HepG2 (cell line): Measurements from ENCODE around the gene MADD. TPM values are rescaled to one million over a fixed set of nuclear protein-coding genes. Genes with fewer than 3 reads are reported as not detected.
A peak's percentile ranks its signal among the peaks of the same experiment; 100 is the strongest.

ENCODE experiments used
- ATAC-seq: fragments of 200-7000 bp; cut with Tn5 transposase; 3 replicates; pipeline ENCODE4 v1.9.1; 2020; ENCODE audit warnings: mild to moderate bottlenecking, moderate library complexity
- BruUV-seq: library from RNA; stranded (reverse); fragments of 400-500 nt; replicated peaks from 2 replicates; lab custom pipeline; 2021; lab: Mats Ljungman, UMichigan
- CTCF ChIA-PET: fragments of 300-600 bp; formaldehyde crosslinking; extraction: SDS; loops from one replicate; lab custom pipeline; 2021; ENCODE audit warnings: low total read pairs, inconsistent platforms, low intra/inter-chr PET ratio; lab: Yijun Ruan, JAX
- POLR2A ChIA-PET: fragments of 350-600 bp; sonication (Branson Sonifier 250); formaldehyde crosslinking; loops from one replicate; lab custom pipeline; 2020; ENCODE audit warnings: antibody characterized with exemption, inconsistent platforms; lab: Yijun Ruan, JAX
- DNase-seq: peaks from one replicate; pipeline ENCODE4 v3.0.0-alpha.2; 2015; ENCODE audit warnings: low spot score
- FAIRE-seq: peaks from 3 replicates; lab custom pipeline; 2011; peaks lifted over from hg19 to GRCh38; lab: Jason Lieb, UNC
- H2AFZ ChIP-seq: one replicate; pipeline ENCODE4 v1.6.1; 2011; ENCODE audit warnings: low read length, inconsistent platforms
- H3K27ac ChIP-seq: fragments of 300-600 bp; 3 replicates; pipeline ENCODE4 v1.8.0; 2011; ENCODE audit warnings: mixed run types, mild to moderate bottlenecking, mixed read lengths, low read length, inconsistent platforms; ENCODE audit not compliant: insufficient read depth; ENCODE audit errors: extremely low read length
- H3K27me3 ChIP-seq, 2 experiments: fragments of 200-600 bp in 1 of 2; 2 replicates in 1 of 2; 3 replicates in 1 of 2; pipeline versions ENCODE4 v1.6.0 to v1.8.0; 2011; ENCODE audit warnings: low read length in 2 of 2, mild to moderate bottlenecking in 2 of 2, moderate library complexity in 2 of 2, inconsistent platforms in 1 of 2; ENCODE audit not compliant: insufficient read depth in 2 of 2, control insufficient read depth in 1 of 2
- H3K36me3 ChIP-seq, 2 experiments: fragments of 200-600 bp in 1 of 2; replicated peaks in 1 of 2; 2 replicates in 1 of 2; 3 replicates in 1 of 2; pipeline versions ENCODE4 v1.5.1 to v1.8.0; 2011; ENCODE audit warnings: low read length in 2 of 2, inconsistent platforms in 1 of 2; ENCODE audit not compliant: insufficient read depth in 2 of 2, control insufficient read depth in 1 of 2
- H3K4me1 ChIP-seq: 2 replicates; pipeline ENCODE4 v1.5.1; 2012; ENCODE audit warnings: low read length, inconsistent platforms; ENCODE audit not compliant: insufficient read depth
- H3K4me2 ChIP-seq: 2 replicates; pipeline ENCODE4 v1.6.0; 2011; ENCODE audit warnings: low read depth, low read length, inconsistent platforms
- H3K4me3 ChIP-seq, 3 experiments: fragments of 200-600 bp in 1 of 3; sonication (generic), shearing (Covaris generic) in 1 of 3; replicated peaks in 1 of 3; 2 replicates each; pipeline ENCODE4 v1.5.1; 2011 to 2016; ENCODE audit warnings: low read length in 3 of 3, inconsistent platforms in 2 of 3, low read depth in 2 of 3, mild to moderate bottlenecking in 2 of 3, control low read depth in 1 of 3, mixed read lengths in 1 of 3; ENCODE audit not compliant: insufficient read depth in 1 of 3
- H3K79me2 ChIP-seq: one replicate; pipeline ENCODE4 v1.6.1; 2011; ENCODE audit warnings: low read length, inconsistent platforms; ENCODE audit not compliant: insufficient read depth
- H3K9ac ChIP-seq: 2 replicates; pipeline ENCODE4 v1.6.0; 2011; ENCODE audit warnings: mild to moderate bottlenecking, low read depth, low read length, inconsistent platforms; ENCODE audit not compliant: insufficient read depth
- H3K9me3 ChIP-seq: 2 replicates; pipeline ENCODE4 v1.5.1; 2012; ENCODE audit warnings: mild to moderate bottlenecking, low read length
- H4K20me1 ChIP-seq: 2 replicates; pipeline ENCODE4 v1.6.0; 2011; ENCODE audit warnings: inconsistent platforms, mild to moderate bottlenecking, low read length, moderate library complexity; ENCODE audit not compliant: insufficient read depth
- AGO2 ChIP-seq: fragments of 200-400 bp; formaldehyde crosslinking; optimal IDR thresholded peaks from 2 replicates; pipeline ENCODE3; 2017; ENCODE audit warnings: mild to moderate bottlenecking, low read depth, low read length, moderate library complexity
- AKAP8 ChIP-seq: sonication (generic); formaldehyde crosslinking; IDR thresholded peaks from 2 replicates; pipeline ENCODE4 v1.5.1; 2020; ENCODE audit warnings: mild to moderate bottlenecking, missing genetic modification reagents
- CENPT ChIP-seq: sonication (generic); formaldehyde crosslinking; IDR thresholded peaks from 2 replicates; pipeline ENCODE4 v1.8.0; 2022; ENCODE audit warnings: low read depth, mild to moderate bottlenecking, moderate library complexity, missing genetic modification reagents
- MLLT10 ChIP-seq: sonication (generic); formaldehyde crosslinking; IDR thresholded peaks from 2 replicates; pipeline ENCODE4 v1.4.0; 2020; ENCODE audit warnings: missing genetic modification reagents
- MNT ChIP-seq: fragments of 450-650 bp; IDR thresholded peaks from 2 replicates; pipeline ENCODE4 v1.6.1; 2016
- NR3C1 ChIP-seq: sonication (generic); formaldehyde crosslinking; IDR thresholded peaks from 2 replicates; pipeline ENCODE4 v1.4.0; 2020; ENCODE audit warnings: missing genetic modification reagents
- PAF1 ChIP-seq: IDR thresholded peaks from 2 replicates; pipeline ENCODE4 v1.6.1; 2016; ENCODE audit warnings: missing genetic modification reagents, missing compliant biosample characterization
- POLR2A ChIP-seq, 2 experiments: IDR thresholded peaks; 2 replicates each; pipeline ENCODE4 v1.6.1; 2011; ENCODE audit warnings: low read depth in 2 of 2, low read length in 2 of 2, mild to moderate bottlenecking in 1 of 2, moderate library complexity in 1 of 2; ENCODE audit not compliant: insufficient read depth in 1 of 2
- POLR2AphosphoS5 ChIP-seq: IDR thresholded peaks from 2 replicates; pipeline ENCODE4 v1.6.1; 2012; ENCODE audit warnings: low read depth, low read length
- POLR2G ChIP-seq: fragments of 200-400 bp; formaldehyde crosslinking; IDR thresholded peaks from 2 replicates; pipeline ENCODE4 v1.6.1; 2018; ENCODE audit warnings: mild to moderate bottlenecking, low read depth, low read length, moderate library complexity
- RBFOX2 ChIP-seq: fragments of 200-400 bp; formaldehyde crosslinking; IDR thresholded peaks from 2 replicates; pipeline ENCODE4 v1.6.1; 2017; ENCODE audit warnings: low read depth, mild to moderate bottlenecking, low read length
- SNRNP70 ChIP-seq: fragments of 200-400 bp; formaldehyde crosslinking; IDR thresholded peaks from 2 replicates; pipeline ENCODE4 v1.6.1; 2017; ENCODE audit warnings: mild to moderate bottlenecking, low read depth, low read length, moderate library complexity
- SPEN ChIP-seq: sonication (generic); formaldehyde crosslinking; IDR thresholded peaks from 2 replicates; pipeline ENCODE4 v1.5.1; 2020; ENCODE audit warnings: low read depth, mild to moderate bottlenecking, missing genetic modification reagents
- TOPORS ChIP-seq: sonication (generic); formaldehyde crosslinking; IDR thresholded peaks from 2 replicates; pipeline ENCODE4 v1.8.0; 2023; ENCODE audit warnings: mild to moderate bottlenecking, missing genetic modification reagents
- ZBTB21 ChIP-seq: sonication (generic); formaldehyde crosslinking; IDR thresholded peaks from 2 replicates; pipeline ENCODE4 v1.4.0; 2020; ENCODE audit warnings: missing genetic modification reagents
- ZNF160 ChIP-seq: sonication (generic); formaldehyde crosslinking; IDR thresholded peaks from 2 replicates; pipeline ENCODE4 v1.8.0; 2022; ENCODE audit warnings: mild to moderate bottlenecking, inconsistent platforms, missing genetic modification reagents
- WGBS: methylation state at CpG from one replicate; pipeline ENCODE4 v1.1.6; 2017; ENCODE audit warnings: low lambda C conversion rate; 5-methylcytosine and 5-hydroxymethylcytosine counted together
- in situ Hi-C: cut with HindIII; loops from 2 replicates; pipeline ENCODE4 v1.10.0; 2017; ENCODE audit warnings: low pct_unique_long_range_greater_than_20kb; ENCODE audit not compliant: extremely low pct_ligation_motif_present
- intact Hi-C: fragments of 100-400 bp; cut with micrococcal nuclease; formaldehyde crosslinking; loops from one replicate; pipeline ENCODE4 v1.10.0; 2022; ENCODE audit not compliant: unreplicated experiment
- polyA plus RNA-seq, 8 experiments: library from polyadenylated mRNA; depleted of rRNA in 3 of 8; stranded (reverse) in 7 of 8; unstranded in 1 of 8; fragments of >200 nt; fragmentation: Illumina TruSeq in 4 of 8; extraction: Trizol in 4 of 8; gene quantifications; 2 replicates each; pipeline versions ENCODE4 v1.2.1 to v1.2.3, GENCODE V29; 2011 to 2016; ENCODE audit warnings: low read depth in 4 of 8, missing spikeins in 1 of 8, mixed read lengths in 1 of 8; ENCODE audit not compliant: insufficient read depth in 1 of 8
- total RNA-seq, 5 experiments: library from RNA; depleted of rRNA; stranded (reverse); fragments of >200 nt; fragmentation: Illumina TruSeq; extraction: Trizol; gene quantifications; 2 replicates each; pipeline ENCODE4 v1.2.3, GENCODE V29; 2016; ENCODE audit warnings: low read depth in 1 of 5
- TF ChIP-seq, protein P1 (sequence below): sonication (generic); formaldehyde crosslinking; IDR thresholded peaks from 2 replicates; pipeline ENCODE4 v1.8.1; 2023; ENCODE audit warnings: missing genetic modification reagents, inconsistent platforms, borderline replicate concordance

Gene MADD
- total and polyA plus RNA-seq, 2 of the 13 experiments (the other 11 are each of a cell fraction or from before 2014, with no cell fraction given), result 18.0 to 29.2 TPM

GRCh38 chr11:47241841-47242301, 28.1 kb upstream of the MADD start:
- H3K4me2 ChIP-seq, result no peak overlapping the region
- ATAC-seq (no peak), DNase-seq (no peak), FAIRE-seq (no peak)
- H3K9ac ChIP-seq, result no peak overlapping the region
- H3K27ac ChIP-seq, result no peak overlapping the region
- H4K20me1 ChIP-seq, result no peaks in the 10 kb centered on the region
- intact Hi-C loops, result no loop called here
- peaks cover 27% of the 10 kb centered on the region for H3K4me1 ChIP-seq
- no peak overlapping the region for H2AFZ ChIP-seq
- H3K4me3 ChIP-seq, result no peak overlapping the region
- TF ChIP-seq POLR2G (0 out of 2 replicates have a peak, but pooled peaks have one; percentile 37), AKAP8 (0 out of 2 replicates have a peak, but pooled peaks have one; percentile 30), PAF1 (CRISPR knock-in tag) (0 out of 2 replicates have a peak, but pooled peaks have one; percentile 33), MLLT10 (no peak), NR3C1 (CRISPR knock-in tag) (no peak), SPEN (CRISPR knock-in tag) (peak; percentile 31; the same call in 1 of the 2 replicates), POLR2A (IDR thresholded peaks at IDR 0.05; ENCODE audit: insufficient read depth in 1 of 2, low read depth in 2 of 2, low read length in 2 of 2) (0 out of 4 replicates have a peak, but pooled peaks have one; percentile 15 to 32), POLR2AphosphoS5 (peak; percentile 47)
- H3K79me2 ChIP-seq, result no peaks in the 10 kb centered on the region
- in situ Hi-C loops, result no loop called here
- ChIA-PET CTCF (interaction anchor here (0.7 kb wide), 1 partner anchor 18 kb away, joined by 3 read pairs; no protein-coding TSS in a partner anchor), POLR2A (interaction anchor here (1.0 to 2.8 kb wide), 7 partner anchors 16 to 64 kb away, joined by 3 to 8 read pairs (median 3); partner anchors contain the start of genes DDB2 and NR1H3)
- WGBS, result 97% methylated on average over 3 of the region's 3 CpGs
- no peaks in the 10 kb centered on the region for H3K27me3 ChIP-seq
- no peaks in the 10 kb centered on the region for H3K9me3 ChIP-seq
- H3K36me3 ChIP-seq, result peaks cover 24 to 46% of the 10 kb centered on the region in 2 experiments; a peak in 4 of 5 replicates
- no TSS peak for BruUV-seq

- no peak for FAIRE-seq
- WGBS, result 96% methylated on average over 11 of the region's 21 CpGs
- no peak for DNase-seq
- TF ChIP-seq RBFOX2 (peak; percentile 59; the same call in 1 of the 2 replicates), TOPORS (CRISPR knock-in tag) (no peak), AGO2 (peak; percentile 94), MNT (no peak), ZNF160 (CRISPR knock-in tag) (no peak), CENPT (no peak), SNRNP70 (no peak), ZBTB21 (CRISPR knock-in tag) (no peak)
- TF ChIP-seq, protein P1, sequence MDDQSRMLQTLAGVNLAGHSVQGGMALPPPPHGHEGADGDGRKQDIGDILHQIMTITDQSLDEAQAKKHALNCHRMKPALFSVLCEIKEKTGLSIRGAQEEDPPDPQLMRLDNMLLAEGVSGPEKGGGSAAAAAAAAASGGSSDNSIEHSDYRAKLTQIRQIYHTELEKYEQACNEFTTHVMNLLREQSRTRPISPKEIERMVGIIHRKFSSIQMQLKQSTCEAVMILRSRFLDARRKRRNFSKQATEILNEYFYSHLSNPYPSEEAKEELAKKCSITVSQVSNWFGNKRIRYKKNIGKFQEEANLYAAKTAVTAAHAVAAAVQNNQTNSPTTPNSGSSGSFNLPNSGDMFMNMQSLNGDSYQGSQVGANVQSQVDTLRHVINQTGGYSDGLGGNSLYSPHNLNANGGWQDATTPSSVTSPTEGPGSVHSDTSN, result no peak
Observed at GRCh38 chr11:47242596-47243192, 27.2 kb upstream of the MADD start.

More at GRCh38 chr11:47242596-47243192, 27.2 kb upstream of the MADD start:
- ChIA-PET POLR2A (interaction anchor here (1.3 to 2.8 kb wide), 4 partner anchors 17 to 65 kb away, joined by 3 to 8 read pairs (median 6); partner anchors contain the start of gene DDB2), CTCF (interaction anchor here (0.7 kb wide), 1 partner anchor 17 kb away, joined by 3 read pairs; no protein-coding TSS in a partner anchor)
- Histone ChIP-seq H3K4me2 (no peak overlapping the region), H3K4me1 (peaks cover 35% of the 10 kb centered on the region), H3K9me3 (no peaks in the 10 kb centered on the region), H3K79me2 (peaks cover 4% of the 10 kb centered on the region), H3K27ac (no peak overlapping the region), H3K9ac (no peak overlapping the region), H3K36me3 (peaks cover 22 to 49% of the 10 kb centered on the region in 2 experiments; a peak in 4 of 5 replicates), H4K20me1 (no peaks in the 10 kb centered on the region), H3K27me3 (no peaks in the 10 kb centered on the region), H3K4me3 (no peak overlapping the region), H2AFZ (no peak overlapping the region)
- BruUV-seq, result no TSS peak
- intact Hi-C loops, result no loop called here
- peak; percentile 3; the same call in 1 of the 3 replicates for ATAC-seq
- in situ Hi-C loops, result no loop called here
